ENCODE results near the gene CLPTM1. TPM values are rescaled to one million over a fixed set of nuclear protein-coding genes. Genes with fewer than 3 reads are reported as not detected.

The CLPTM1 gene
- total and polyA plus RNA-seq, 2 experiments from 2014 or later = 41.6 to 71.5 TPM

DNA sequence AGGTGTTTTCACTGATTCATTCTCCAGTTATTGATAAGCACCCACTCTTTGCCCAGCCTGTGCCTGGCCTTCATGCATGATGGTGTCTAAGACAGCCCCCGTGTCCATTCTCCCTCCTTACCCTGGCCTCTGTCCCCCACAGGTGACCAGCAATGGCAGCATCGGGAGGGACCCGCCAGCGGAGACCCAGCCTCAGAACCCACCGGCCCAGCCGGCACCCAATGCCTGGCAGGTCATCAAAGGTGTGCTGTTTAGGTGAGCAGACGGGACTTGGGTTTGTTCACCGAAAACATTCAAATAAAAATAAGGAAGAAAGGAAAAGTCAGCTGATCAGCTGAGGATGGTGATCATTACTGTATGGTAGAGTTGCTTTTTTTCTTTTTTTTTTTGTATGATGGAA is 6.6 kb downstream of the CLPTM1 start:
- Mint-ChIP-seq H3K27me3 (ENCODE audit: insufficient read depth, low read depth, poor library complexity) (peaks cover 2% of the 10 kb centered on the region), H3K4me1 (peaks cover 10% of the 10 kb centered on the region), H3K4me3 (no peak overlapping the region), H3K9me3 (no peaks in the 10 kb centered on the region; the same call in 2 of the 3 replicates), H3K36me3 (ENCODE audit: low read depth) (peaks cover 30% of the 10 kb centered on the region), H3K27ac (no peak overlapping the region)
- Histone ChIP-seq H3K27me3 (ENCODE audit: insufficient read depth) (no peaks in the 10 kb centered on the region), H3K27ac (ENCODE audit: low read depth) (no peak overlapping the region), H3F3A (replicated peaks; ENCODE audit: low read depth) (0 out of 2 replicates have a peak, but pooled peaks cover 4% of the 10 kb centered on the region), H3K79me2 (replicated peaks; ENCODE audit: insufficient read depth) (peaks cover 48% of the 10 kb centered on the region), H4K20me1 (replicated peaks; ENCODE audit: insufficient read depth) (peaks cover 10% of the 10 kb centered on the region), H3K9me2 (ENCODE audit: insufficient read depth) (no peaks in the 10 kb centered on the region), H3K4me2 (no peak overlapping the region), H3K4me1 (ENCODE audit: insufficient read depth) (no peaks in the 10 kb centered on the region; the same call in 1 of the 2 replicates), H3K4me3 (no peak overlapping the region), H3K36me3 (ENCODE audit: insufficient read depth) (0 out of 2 replicates have a peak, but pooled peaks cover 11% of the 10 kb centered on the region), H2AFZ (no peak overlapping the region)
- TF ChIP-seq, protein P1, sequence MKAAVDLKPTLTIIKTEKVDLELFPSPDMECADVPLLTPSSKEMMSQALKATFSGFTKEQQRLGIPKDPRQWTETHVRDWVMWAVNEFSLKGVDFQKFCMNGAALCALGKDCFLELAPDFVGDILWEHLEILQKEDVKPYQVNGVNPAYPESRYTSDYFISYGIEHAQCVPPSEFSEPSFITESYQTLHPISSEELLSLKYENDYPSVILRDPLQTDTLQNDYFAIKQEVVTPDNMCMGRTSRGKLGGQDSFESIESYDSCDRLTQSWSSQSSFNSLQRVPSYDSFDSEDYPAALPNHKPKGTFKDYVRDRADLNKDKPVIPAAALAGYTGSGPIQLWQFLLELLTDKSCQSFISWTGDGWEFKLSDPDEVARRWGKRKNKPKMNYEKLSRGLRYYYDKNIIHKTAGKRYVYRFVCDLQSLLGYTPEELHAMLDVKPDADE (IDR thresholded peaks at IDR 0.05) = no peak
- TF ChIP-seq, protein P2, sequence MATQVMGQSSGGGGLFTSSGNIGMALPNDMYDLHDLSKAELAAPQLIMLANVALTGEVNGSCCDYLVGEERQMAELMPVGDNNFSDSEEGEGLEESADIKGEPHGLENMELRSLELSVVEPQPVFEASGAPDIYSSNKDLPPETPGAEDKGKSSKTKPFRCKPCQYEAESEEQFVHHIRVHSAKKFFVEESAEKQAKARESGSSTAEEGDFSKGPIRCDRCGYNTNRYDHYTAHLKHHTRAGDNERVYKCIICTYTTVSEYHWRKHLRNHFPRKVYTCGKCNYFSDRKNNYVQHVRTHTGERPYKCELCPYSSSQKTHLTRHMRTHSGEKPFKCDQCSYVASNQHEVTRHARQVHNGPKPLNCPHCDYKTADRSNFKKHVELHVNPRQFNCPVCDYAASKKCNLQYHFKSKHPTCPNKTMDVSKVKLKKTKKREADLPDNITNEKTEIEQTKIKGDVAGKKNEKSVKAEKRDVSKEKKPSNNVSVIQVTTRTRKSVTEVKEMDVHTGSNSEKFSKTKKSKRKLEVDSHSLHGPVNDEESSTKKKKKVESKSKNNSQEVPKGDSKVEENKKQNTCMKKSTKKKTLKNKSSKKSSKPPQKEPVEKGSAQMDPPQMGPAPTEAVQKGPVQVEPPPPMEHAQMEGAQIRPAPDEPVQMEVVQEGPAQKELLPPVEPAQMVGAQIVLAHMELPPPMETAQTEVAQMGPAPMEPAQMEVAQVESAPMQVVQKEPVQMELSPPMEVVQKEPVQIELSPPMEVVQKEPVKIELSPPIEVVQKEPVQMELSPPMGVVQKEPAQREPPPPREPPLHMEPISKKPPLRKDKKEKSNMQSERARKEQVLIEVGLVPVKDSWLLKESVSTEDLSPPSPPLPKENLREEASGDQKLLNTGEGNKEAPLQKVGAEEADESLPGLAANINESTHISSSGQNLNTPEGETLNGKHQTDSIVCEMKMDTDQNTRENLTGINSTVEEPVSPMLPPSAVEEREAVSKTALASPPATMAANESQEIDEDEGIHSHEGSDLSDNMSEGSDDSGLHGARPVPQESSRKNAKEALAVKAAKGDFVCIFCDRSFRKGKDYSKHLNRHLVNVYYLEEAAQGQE (IDR thresholded peaks at IDR 0.05; ENCODE audit: unreplicated experiment) = no peak
- TF ChIP-seq CREB1 (CRISPR knock-in tag; IDR thresholded peaks at IDR 0.05; ENCODE audit: low read depth) = no peak
- no peak for TF ChIP-seq EZH2 (IDR thresholded peaks at IDR 0.05; ENCODE audit: low read depth, unreplicated experiment)
- TF ChIP-seq, protein P3, sequence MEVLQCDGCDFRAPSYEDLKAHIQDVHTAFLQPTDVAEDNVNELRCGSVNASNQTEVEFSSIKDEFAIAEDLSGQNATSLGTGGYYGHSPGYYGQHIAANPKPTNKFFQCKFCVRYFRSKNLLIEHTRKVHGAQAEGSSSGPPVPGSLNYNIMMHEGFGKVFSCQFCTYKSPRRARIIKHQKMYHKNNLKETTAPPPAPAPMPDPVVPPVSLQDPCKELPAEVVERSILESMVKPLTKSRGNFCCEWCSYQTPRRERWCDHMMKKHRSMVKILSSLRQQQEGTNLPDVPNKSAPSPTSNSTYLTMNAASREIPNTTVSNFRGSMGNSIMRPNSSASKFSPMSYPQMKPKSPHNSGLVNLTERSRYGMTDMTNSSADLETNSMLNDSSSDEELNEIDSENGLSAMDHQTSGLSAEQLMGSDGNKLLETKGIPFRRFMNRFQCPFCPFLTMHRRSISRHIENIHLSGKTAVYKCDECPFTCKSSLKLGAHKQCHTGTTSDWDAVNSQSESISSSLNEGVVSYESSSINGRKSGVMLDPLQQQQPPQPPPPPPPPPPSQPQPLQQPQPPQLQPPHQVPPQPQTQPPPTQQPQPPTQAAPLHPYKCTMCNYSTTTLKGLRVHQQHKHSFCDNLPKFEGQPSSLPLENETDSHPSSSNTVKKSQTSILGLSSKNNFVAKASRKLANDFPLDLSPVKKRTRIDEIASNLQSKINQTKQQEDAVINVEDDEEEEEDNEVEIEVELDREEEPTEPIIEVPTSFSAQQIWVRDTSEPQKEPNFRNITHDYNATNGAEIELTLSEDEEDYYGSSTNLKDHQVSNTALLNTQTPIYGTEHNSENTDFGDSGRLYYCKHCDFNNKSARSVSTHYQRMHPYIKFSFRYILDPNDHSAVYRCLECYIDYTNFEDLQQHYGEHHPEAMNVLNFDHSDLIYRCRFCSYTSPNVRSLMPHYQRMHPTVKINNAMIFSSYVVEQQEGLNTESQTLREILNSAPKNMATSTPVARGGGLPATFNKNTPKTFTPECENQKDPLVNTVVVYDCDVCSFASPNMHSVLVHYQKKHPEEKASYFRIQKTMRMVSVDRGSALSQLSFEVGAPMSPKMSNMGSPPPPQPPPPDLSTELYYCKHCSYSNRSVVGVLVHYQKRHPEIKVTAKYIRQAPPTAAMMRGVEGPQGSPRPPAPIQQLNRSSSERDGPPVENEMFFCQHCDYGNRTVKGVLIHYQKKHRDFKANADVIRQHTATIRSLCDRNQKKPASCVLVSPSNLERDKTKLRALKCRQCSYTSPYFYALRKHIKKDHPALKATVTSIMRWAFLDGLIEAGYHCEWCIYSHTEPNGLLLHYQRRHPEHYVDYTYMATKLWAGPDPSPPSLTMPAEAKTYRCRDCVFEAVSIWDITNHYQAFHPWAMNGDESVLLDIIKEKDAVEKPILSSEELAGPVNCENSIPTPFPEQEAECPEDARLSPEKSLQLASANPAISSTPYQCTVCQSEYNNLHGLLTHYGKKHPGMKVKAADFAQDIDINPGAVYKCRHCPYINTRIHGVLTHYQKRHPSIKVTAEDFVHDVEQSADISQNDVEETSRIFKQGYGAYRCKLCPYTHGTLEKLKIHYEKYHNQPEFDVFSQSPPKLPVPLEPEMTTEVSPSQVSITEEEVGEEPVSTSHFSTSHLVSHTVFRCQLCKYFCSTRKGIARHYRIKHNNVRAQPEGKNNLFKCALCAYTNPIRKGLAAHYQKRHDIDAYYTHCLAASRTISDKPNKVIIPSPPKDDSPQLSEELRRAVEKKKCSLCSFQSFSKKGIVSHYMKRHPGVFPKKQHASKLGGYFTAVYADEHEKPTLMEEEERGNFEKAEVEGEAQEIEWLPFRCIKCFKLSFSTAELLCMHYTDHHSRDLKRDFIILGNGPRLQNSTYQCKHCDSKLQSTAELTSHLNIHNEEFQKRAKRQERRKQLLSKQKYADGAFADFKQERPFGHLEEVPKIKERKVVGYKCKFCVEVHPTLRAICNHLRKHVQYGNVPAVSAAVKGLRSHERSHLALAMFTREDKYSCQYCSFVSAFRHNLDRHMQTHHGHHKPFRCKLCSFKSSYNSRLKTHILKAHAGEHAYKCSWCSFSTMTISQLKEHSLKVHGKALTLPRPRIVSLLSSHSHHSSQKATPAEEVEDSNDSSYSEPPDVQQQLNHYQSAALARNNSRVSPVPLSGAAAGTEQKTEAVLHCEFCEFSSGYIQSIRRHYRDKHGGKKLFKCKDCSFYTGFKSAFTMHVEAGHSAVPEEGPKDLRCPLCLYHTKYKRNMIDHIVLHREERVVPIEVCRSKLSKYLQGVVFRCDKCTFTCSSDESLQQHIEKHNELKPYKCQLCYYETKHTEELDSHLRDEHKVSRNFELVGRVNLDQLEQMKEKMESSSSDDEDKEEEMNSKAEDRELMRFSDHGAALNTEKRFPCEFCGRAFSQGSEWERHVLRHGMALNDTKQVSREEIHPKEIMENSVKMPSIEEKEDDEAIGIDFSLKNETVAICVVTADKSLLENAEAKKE (CRISPR knock-in tag; IDR thresholded peaks at IDR 0.05) = no peak
- no peak for TF ChIP-seq EZH2phosphoT487 (IDR thresholded peaks at IDR 0.05; ENCODE audit: unreplicated experiment)
- TF ChIP-seq NANOG (IDR thresholded peaks at IDR 0.05; ENCODE audit: borderline replicate concordance) = no peak
- TF ChIP-seq ZNF114 (CRISPR knock-in tag; IDR thresholded peaks at IDR 0.05) = no peak
- no peak for TF ChIP-seq STAT1 (IDR thresholded peaks at IDR 0.05; ENCODE audit: unreplicated experiment)
- TF ChIP-seq, protein P4, sequence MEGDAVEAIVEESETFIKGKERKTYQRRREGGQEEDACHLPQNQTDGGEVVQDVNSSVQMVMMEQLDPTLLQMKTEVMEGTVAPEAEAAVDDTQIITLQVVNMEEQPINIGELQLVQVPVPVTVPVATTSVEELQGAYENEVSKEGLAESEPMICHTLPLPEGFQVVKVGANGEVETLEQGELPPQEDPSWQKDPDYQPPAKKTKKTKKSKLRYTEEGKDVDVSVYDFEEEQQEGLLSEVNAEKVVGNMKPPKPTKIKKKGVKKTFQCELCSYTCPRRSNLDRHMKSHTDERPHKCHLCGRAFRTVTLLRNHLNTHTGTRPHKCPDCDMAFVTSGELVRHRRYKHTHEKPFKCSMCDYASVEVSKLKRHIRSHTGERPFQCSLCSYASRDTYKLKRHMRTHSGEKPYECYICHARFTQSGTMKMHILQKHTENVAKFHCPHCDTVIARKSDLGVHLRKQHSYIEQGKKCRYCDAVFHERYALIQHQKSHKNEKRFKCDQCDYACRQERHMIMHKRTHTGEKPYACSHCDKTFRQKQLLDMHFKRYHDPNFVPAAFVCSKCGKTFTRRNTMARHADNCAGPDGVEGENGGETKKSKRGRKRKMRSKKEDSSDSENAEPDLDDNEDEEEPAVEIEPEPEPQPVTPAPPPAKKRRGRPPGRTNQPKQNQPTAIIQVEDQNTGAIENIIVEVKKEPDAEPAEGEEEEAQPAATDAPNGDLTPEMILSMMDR (conservative IDR thresholded peaks at IDR 0.05; ENCODE audit: low read depth in 2 of 2) = no peak
- TF ChIP-seq JUNB (IDR thresholded peaks at IDR 0.05; ENCODE audit: unreplicated experiment) = no peak
- TF ChIP-seq POLR2AphosphoS5 (IDR thresholded peaks at IDR 0.05; ENCODE audit: low read depth) = no peak
- TF ChIP-seq ZNF331 (CRISPR knock-in tag; IDR thresholded peaks at IDR 0.05; ENCODE audit: low read depth) = no peak
- DNase-seq (ENCODE audit: low spot score) (no peak), ATAC-seq (no peak)

Data from GM23338 (cell line).